NCI-H748 (cell line): ENCODE measurements around the gene ZNF784.

Experiments used
- DNase-seq: peaks from one replicate; lab custom pipeline; 2025; ENCODE audit not compliant: unreplicated experiment; lab: John Stamatoyannopoulos, UW

Gene ZNF784

DNA sequence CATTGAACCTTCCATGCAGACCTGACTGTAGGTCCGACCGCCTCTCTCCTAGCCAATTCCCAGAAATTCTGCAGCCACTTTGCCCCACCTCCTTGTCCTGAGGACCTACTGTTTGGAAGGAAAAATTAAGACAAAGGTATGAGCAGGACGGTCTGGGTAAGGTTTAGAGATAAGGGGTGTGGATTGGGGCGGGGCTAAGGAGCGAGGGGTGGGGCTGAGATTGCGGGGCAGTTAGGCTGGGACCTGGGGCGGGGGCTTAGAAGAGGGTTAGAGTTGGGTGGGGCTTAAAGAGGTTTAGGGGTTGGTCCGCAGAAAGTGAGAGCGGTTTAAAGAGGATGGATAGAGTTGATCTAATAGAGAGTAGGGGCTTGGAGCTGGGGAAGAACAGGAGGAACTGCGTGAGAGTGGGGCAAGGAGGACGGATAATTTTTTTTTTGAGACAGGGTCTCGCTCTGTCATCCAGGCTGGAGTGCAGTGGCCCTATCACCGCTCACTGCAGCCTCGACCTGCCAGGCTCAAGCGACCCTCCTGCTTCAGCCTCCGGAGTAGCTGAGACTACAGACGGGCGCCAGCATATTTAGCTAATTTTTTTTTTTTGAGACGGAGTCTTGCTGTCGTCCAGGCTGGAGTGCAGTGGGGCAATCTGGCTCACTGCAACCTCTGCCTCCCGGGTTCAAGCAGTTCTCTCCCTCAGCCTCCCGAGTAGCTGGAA, 20.6 kb downstream of the ZNF784 start:
- DNase-seq, result no peak

DNA sequence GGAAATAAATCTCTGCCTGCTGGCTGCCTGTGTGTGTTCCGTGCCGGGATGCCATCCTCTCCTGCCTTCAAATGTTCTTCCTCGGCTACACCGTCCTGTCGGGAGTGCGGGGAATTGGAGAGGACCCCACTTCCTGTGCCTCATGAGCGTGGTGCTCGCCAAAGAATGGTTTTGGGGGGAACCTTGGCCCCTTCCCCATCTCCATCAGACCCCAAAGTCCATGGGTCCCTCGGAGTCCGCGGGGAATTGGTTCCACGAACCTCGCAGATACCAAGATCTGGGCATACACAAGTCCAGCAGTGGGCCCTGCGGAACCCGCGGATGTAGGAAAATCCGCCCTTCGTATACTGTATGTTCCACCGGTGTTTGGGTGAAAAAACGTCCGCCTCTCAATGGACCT, 21.3 kb downstream of the ZNF784 start:
- no peak for DNase-seq

DNA sequence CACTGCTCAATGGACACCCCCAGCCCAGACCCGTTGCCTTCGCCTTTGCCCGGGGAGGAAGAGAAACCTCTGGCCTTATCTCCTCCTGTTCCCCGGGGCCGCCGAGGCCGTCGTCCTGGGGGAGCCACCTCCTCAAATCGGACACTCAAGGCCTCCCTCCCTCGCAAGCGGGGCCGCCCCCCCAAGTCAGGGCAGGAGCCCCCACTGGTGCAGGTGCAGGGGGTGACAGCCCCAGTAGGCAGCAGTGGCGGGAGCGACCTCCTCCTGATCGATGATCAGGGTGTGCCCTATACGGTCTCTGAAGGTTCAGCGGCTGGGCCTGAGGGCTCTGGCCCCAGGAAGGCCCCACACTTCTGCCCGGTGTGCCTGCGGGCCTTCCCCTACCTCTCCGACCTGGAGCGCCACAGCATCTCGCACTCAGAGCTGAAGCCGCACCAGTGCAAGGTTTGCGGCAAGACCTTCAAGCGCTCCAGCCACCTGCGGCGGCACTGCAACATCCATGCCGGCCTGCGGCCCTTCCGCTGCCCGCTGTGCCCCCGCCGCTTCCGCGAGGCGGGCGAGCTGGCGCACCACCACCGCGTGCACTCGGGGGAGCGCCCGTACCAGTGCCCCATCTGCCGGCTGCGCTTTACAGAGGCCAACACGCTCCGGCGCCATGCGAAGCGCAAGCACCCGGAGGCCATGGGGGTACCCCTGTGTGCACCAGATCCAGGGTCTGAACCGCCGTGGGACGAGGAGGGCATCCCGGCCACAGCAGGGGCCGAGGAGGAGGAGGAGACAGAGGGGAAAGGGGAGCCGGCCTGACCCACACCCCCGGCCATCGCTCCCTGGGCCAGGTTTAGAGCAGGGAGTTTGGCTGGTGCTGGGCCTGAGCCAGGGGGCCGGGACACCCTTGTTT, 22.0 kb downstream of the ZNF784 start:
- DNase-seq, result no peak

DNA sequence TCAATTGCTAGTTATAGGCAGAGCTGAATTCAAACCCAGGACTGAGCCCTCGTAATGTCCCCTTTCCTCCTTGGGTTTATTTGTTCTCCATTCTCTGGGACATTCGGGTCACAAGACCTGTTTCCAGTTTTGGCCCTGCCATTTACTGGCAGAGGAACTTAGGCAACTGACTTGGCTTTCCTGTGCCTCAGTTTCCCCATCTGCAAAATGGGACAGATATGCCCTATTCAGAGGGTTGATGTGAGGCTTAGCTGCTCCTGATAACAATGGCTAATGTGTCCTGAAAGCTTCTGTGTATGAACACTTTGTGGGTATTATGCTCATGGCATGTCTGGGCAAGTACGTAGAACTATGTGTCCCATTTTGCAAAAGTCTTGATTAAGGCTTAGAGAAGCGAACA, 23.3 kb downstream of the ZNF784 start:
- DNase-seq, result no peak

DNA sequence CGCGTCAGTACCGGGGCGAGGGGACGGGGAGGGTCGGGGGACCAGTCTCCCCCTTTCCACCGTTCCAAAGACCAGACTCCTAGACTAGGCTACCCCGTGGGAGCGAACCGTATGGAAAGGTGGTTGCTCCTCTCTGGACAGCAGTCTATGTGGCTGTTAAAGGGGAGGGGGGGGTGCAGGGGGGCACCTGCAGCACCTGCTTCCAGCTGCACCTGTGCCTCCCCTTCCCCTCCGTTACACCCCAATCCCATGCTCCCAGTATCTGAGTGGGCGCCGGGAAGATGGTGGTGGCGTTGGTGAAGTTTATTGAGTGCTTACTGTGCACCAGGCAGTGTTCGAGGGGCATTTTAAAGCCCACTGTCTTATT, 23.7 kb downstream of the ZNF784 start:
- no peak for DNase-seq

DNA sequence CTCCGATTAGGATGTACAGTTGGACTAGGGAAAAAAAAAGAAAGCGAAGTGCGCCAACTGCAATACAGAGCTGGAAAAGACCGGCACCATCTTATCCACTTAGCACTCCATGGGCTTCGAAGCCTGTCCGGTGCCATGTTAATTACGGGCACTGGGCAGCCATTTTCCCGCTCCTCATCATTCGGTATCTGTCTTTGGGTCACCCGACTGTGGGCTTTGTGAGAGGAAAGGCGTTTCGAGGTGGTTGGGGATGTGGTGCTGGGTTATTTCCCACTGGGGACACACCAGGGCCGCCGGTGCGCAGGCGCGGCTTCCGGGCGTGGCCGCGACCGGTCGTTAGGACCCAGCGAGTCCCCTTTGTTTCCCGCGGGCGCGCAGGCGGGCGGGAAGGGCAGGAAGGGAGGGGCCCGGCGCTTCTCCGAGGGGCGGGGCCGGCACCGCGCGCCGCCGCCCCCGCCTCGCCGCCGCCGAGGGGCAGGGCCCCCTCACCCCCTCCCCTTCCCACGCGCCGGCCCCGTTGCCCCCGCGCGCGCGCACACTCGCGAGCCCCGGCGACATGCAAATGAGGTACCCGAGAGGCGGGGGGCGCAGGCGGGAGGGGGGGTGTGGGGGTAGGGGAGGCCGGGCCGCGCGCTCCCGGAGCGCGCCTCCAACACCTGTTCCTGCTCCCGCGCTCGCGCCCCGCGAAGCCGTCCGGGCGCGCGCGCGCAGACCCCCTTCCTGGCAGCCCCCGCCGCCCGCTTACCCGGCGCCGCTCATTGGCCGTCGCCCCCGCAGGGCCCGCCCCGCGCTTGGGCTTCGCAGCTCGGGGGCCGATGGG, 24.3 kb downstream of the ZNF784 start, which contains the start of gene ZNF524:
TSS of gene ZNF524 (plus strand) at position 447 of the 820 bp plus-strand sequence. CDS start 1,825 bp downstream, outside the sequence.
- peak; percentile 99 for DNase-seq

DNA sequence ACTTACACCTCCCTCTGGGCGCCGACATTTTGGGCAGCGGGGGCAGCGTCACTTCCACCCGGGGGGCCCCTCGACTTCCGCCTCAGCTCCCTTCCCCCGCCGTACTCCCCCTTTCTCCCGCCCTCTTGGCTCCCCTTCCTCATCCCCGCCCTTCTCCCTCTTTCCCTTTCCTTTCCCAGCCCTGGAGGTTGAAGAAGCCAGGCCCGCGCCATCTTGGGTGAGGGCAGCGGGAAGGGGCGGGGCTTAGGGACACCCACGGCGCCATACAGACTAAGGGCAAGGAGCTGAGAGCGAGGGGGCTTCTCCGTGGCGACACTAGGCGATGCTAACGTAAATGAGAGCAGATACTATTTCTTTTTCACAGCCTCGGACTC, 24.9 kb downstream of the ZNF784 start, which contains the start of gene FIZ1:
TSS of gene FIZ1 (minus strand) at position 50 of the 374 bp plus-strand sequence. CDS start 1,652 bp downstream, outside the sequence.
- peak; percentile 100 for DNase-seq

DNA sequence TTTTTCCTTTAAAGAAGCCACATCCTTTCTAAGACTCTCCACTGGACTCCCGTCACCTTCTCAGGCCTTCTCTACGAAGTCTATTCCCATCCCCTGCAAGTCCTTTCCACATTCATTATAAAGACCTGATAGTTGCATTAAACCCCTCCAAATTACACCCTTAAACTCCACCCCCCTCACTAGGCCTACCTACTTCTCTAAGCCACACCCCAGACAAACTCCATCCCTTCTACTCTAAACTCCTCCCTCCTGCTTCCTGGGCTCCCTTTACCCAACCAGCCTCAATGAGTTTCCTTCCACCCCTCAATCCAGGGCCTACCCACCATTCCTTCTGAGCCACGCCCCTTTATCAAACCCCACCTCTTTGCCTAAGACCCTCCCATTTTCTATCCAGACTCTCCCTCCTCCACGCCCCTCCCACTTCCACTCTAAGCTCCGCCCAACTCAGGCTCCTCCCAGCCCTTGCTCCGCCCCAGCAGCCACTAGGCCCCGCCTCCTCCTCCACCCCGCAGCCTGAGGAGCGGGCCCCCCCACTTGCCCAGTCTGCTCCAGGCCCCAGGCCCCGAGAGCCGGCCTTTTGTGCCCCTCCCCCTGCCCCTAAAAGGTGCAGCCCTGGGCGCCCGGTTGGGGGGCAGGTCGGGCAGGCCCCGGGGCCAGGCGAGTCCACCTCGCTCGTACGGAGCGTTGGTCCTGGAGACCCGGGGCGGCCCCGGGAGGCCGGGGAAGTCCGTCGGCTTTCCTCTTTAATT, 25.5 kb downstream of the ZNF784 start:
- DNase-seq, result peak; percentile 97

DNA sequence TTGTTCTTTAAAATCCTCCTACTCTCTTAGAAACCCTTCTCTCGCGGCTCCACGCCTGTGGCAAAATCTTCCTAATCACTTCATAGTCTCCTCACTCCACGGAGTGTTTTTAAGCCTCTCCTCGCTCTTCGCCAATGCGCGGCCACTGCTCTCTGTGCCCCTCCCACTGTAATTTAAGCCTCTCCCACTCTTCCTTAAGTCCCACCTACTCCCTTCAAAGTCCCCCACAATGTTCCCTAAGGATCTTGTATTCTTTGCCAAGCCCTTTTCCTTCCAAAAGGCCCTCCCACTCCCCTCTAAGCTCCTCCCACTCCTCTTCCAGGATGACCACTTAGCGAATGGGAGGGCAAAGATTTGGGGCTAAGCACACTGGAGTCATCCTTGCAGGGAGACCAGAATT, 26.3 kb downstream of the ZNF784 start:
- no peak for DNase-seq

DNA sequence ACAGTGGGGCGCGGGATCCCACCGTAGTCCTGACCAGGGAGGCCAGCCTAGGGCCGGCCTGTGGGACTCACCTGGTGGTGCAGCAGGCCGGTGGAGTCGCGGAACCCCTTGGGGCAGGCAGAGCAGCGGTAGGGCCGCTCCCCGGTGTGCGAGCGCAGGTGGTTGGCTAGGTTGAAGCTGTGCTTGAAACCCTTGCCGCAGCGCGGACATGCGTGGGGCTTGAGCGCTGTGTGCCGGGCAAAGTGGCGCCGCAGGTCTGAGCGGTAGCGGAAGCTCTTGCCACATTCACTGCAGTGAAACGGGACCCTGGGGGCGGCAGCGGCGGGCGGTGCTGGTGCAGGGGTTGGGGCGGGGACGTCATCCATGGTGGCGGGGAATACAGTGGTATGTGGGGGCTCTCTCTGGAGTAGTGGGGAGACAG, 26.9 kb downstream of the ZNF784 start:
- no peak for DNase-seq

DNA sequence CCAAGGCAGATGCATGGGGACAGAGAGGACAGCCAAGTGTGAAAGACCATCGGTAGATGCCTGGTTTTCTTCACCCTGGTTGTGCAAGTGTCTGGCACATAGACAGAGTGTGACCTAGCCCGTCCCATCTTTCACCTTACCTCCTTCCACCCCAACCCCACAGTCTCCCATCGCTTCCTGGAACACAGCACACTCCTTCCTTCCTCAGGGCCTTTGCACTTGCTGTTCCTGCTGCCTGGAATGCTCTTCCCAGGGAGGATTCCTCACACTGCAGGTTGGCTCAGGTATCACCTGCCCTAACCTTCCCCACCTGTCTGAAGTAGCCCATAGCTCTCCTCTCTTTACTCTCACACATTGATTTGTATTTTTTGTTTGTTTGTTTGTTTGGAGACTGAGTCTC, 28.1 kb downstream of the ZNF784 start:
- DNase-seq, result no peak

DNA sequence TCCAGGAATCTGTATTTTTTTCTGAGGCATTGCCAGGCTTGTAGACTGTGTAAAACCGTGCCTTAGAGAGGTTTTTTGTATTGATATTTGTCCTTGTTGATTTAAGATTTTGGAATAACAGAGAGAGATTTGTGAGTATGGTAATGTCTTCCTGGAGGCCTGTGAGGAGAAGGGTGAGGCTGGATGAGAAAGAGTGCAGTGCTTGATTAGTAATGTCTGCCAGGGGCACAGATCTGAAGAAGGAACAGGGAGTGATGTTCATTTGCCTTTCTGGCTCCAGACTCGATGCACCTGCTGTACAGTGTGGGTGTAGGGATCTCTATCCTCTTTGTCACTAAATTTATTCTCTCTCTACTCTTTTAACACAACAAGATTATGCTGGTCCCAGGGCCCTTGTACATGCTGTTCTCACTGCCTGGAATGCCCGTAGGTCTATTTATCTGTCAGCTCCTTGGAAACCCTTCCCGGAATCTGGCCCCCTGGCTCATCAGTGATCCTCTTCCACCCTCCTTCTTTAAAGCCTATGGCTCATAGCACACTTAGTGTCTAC, 29.3 kb downstream of the ZNF784 start:
- no peak for DNase-seq

DNA sequence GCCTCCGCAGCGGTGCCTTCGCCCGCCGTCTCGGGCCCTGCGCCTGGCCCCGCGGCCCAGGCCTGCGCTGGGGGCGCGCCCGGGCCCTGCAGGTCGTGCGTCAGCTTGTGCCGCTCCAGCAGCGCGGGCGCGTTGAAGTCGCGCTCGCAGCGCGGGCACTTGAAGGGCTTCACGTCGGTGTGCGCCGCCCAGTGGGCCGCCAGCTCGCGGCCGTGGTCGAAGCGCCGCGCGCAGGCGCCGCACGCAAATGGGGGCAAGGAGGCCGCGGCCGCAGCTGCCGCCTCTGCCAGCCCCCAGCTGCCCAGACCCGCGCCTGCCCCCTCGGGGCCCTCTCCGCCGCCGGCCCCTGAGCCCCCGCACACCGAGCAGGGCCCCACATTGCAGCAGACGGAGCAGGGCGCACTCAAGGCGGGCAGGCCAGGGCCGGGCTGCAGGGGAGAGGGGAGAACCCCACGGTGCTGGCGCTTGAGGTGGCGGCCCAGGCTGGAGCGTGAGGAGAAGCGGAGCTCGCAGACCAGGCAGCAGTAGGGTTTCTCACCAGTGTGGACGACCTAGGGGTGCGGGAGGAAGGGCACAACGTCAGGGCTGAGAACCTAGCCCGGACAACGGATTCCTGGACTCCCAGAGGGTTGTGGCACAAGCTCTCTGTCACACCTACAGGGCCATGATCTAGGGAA, 31.1 kb downstream of the ZNF784 start:
- no peak for DNase-seq

DNA sequence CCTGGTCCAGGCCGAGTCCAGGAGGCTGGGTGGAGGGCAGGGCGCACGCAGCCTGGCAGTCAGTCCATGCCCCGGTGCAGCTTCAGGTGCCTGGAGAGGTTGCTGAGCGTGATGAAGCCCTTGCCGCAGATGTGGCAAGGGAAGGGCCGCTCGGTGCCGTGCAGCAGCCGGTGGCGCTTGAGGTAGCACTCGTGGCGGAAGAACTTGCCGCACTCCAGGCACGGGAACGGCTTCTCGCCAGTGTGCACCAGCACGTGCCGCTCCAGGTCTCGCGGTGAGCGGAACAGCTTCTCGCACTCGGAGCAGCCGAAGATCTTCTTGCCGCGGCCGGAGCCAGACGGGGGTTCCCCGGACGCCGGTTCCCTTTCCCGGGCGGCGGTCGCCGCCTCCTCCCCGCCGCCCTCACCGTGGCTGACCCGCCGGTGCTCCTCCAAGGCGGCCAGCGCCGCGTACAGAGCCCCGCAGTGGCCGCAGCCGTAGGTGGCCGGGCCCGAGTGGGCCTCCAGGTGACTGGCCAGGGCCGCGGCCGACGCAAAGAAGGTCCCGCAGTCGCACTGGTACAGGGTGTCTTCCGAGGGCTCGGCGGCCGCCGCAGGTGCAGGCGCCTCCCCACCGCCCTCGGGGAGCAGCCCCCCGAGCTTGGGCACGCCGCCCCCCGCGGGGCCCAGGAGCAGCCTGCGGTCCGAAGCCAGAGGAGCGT, 31.8 kb downstream of the ZNF784 start:
- DNase-seq, result no peak

DNA sequence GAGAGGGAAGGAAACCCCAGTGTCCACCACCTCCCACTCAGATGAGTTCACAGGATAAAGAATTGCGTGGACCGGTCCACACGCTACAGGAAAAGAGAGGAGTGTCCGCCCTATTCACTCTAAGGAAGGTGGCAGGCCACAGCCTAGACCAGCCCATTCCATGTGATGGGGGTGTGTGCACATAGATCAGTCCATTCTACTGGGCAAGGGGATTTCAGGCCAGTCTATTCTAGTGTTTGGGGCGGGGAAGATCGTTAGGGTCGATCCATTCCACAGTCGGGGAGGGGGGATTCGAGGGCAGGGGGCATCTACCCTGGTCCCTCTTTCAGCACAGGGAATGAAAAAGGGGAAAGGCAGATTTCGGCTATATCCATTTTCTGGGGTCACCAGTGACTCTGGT, 32.8 kb downstream of the ZNF784 start:
- DNase-seq, result no peak

DNA sequence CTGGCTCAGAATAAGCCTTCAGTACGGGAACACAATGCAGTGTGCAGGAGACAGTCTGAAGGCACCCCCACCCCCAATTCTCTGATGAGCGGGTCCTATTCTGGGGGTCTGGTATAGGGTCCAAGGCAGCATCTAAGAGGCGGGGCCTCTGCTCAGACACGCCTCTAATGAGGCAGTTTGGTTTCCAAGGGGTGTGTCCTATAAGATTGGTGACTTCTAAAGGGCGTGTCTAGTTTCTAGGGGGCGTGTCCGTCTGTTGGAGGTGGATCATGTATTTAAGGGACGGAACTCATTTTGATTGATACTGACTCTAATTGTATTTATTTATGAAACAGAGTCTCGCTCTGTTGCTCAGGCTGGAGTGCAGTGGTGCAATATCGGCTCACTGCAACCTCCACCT, 33.7 kb downstream of the ZNF784 start:
- peak; percentile 76 for DNase-seq

DNA sequence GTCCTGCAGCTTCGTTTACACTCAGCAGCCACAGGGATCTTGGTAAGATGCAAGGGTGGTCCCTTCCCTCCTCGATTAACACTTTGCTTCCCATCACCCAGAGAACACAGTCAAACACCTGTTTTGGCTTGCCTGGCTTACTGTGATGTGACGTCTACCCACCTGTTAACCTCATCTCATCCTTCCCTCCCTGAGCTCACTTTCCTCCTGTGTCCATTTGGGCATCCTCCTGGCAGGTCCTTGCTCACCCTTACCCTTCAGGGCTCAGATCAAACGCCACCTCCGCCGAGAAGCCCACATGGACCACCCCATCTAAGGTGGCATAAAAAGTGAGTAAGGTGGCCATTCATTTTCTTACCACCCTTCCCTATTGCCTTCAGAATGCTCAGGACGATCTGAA, 34.3 kb downstream of the ZNF784 start:
- no peak for DNase-seq

DNA sequence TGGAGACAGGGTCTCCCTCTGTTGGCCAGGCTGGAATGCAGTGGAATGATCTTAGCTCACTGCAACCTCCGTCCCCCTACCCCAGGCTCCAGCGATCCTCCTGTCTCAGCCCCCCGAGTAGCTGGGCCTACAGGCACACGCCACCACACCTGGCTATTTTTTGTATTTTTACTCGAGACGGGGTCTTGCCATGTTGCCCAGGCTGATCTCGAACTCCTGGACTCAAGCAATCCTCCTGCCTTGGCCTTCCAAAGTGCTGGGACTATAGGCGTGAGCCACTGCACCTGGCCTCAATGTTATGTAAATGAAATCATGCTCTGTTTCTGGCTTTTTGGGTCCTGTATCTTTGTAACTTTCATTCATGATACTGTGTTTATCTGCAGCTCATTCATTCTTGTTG, 35.6 kb downstream of the ZNF784 start:
- DNase-seq, result no peak

DNA sequence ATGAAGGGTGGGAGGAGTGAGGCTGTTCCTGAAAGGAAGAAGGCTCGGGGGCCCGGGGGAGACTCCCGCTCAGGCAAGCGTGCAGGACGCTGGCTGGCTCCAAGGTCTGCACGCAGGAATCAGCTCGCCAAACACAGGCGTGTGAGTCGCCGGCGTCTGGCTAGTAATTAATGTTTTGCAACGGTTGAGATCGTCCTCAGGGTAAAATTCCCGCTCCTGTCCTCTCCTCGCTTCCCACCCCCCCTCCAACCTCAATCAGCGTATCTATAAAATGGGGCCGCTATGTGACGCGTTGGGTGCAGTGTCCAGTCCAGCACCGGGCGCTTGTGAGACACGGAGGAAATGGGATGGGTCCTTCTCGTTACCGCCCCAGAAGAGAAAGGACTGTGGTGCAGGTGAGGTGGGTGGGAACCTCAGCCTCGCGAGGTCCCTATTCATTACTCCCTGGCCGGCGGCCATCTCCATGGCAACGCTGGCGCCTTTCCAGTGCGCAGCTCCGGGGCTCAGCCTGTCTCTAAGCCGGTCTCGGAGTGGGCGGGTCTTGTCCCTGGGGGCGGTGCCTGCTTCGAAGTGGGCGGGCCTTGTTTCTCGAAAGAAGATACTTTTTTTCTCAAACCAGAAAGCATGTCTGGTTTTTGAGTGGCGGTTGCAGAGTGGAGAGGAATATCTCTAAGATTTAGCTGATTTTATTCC, 37.2 kb downstream of the ZNF784 start:
- DNase-seq, result peak; percentile 99
